Parathyroid adenoma (tissue), 2 donors: ENCODE data around the gene GABRG3.

ENCODE experiments used
- H2AFZ ChIP-seq: fragments of 300-600 bp; sonication (generic); one replicate; pipeline ENCODE4 v1.7.0; 2017; ENCODE audit warnings: antibody characterized with exemption, mild to moderate bottlenecking
- H3K27ac ChIP-seq: fragments of 300-600 bp; sonication (generic); one replicate; pipeline ENCODE4 v1.7.0; 2017
- H3K27me3 ChIP-seq: fragments of 300-600 bp; sonication (generic); one replicate; pipeline ENCODE4 v1.7.0; 2017; ENCODE audit warnings: low read length; ENCODE audit not compliant: control insufficient read depth, insufficient read depth
- H3K36me3 ChIP-seq: fragments of 300-600 bp; sonication (generic); one replicate; pipeline ENCODE4 v1.7.0; 2017; ENCODE audit warnings: low read length; ENCODE audit not compliant: control insufficient read depth, insufficient read depth
- H3K4me1 ChIP-seq: fragments of 300-600 bp; sonication (generic); one replicate; pipeline ENCODE4 v1.7.0; 2017; ENCODE audit warnings: control low read depth
- H3K4me2 ChIP-seq: fragments of 300-600 bp; sonication (generic); one replicate; pipeline ENCODE4 v1.7.0; 2017; ENCODE audit warnings: low read length
- H3K4me3 ChIP-seq: fragments of 300-600 bp; sonication (generic); one replicate; pipeline ENCODE4 v1.7.0; 2017; ENCODE audit warnings: low read depth, low read length
- H3K79me2 ChIP-seq: fragments of 300-600 bp; sonication (generic); one replicate; pipeline ENCODE4 v1.7.0; 2017; ENCODE audit warnings: control low read depth
- H3K9ac ChIP-seq: fragments of 300-600 bp; sonication (generic); one replicate; pipeline ENCODE4 v1.7.0; 2017; ENCODE audit warnings: mild to moderate bottlenecking
- H3K9me3 ChIP-seq: fragments of 300-600 bp; sonication (generic); one replicate; pipeline ENCODE4 v1.7.0; 2017; ENCODE audit warnings: low read length; ENCODE audit not compliant: control insufficient read depth
- CTCF ChIP-seq: fragments of 300-600 bp; sonication (generic); IDR thresholded peaks from one replicate; pipeline ENCODE4 v1.7.0; 2017; ENCODE audit warnings: antibody characterized with exemption, mild to moderate bottlenecking
- donor health status: primary hyperparathyroidism.

Gene GABRG3

GRCh38 chr15:27087651-27088583, 116.9 kb downstream of the GABRG3 start:
- no peaks in the 10 kb centered on the region for H3K79me2 ChIP-seq
- H3K36me3 ChIP-seq = no peaks in the 10 kb centered on the region
- H3K9me3 ChIP-seq = no peaks in the 10 kb centered on the region
- no peaks in the 10 kb centered on the region for H3K27me3 ChIP-seq
- no peaks in the 10 kb centered on the region for H3K4me1 ChIP-seq
- H3K27ac ChIP-seq = no peak overlapping the region
- H3K4me2 ChIP-seq = no peak overlapping the region
- no peak overlapping the region for H2AFZ ChIP-seq
- H3K9ac ChIP-seq = no peak overlapping the region
- H3K4me3 ChIP-seq = no peak overlapping the region
- TF ChIP-seq CTCF = no peak

- H3K27ac ChIP-seq = no peak overlapping the region
- H3K27me3 ChIP-seq = no peaks in the 10 kb centered on the region
- H3K36me3 ChIP-seq = no peaks in the 10 kb centered on the region
- TF ChIP-seq CTCF = no peak
- H3K4me3 ChIP-seq = no peak overlapping the region
- H3K4me1 ChIP-seq = no peaks in the 10 kb centered on the region
- H3K9ac ChIP-seq = no peak overlapping the region
- no peaks in the 10 kb centered on the region for H3K79me2 ChIP-seq
- no peaks in the 10 kb centered on the region for H3K9me3 ChIP-seq
- no peak overlapping the region for H3K4me2 ChIP-seq
- H2AFZ ChIP-seq = no peak overlapping the region
Measured at GRCh38 chr15:27088584-27089232, 117.7 kb downstream of the GABRG3 start.

DNA sequence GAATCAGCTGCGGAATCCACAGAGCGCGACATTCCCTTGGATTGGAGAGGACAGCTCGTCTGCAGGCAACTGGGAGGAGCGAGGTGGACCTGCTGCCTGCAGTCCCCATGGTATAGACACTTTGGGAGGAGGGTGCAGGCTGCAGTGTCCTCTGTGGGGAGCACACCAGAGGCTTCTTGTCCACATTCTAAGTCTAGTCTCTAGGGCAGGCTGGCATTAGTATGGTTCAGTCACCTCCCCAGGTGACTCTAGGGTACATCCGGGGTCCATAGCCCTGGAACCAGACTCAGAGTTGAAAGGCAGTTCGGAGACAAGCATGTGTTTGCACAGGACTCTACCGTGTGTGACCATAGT, 118.2 kb downstream of the GABRG3 start:
- TF ChIP-seq CTCF = no peak
- H3K4me2 ChIP-seq = no peak overlapping the region
- no peaks in the 10 kb centered on the region for H3K79me2 ChIP-seq
- H3K9ac ChIP-seq = no peak overlapping the region
- no peaks in the 10 kb centered on the region for H3K27me3 ChIP-seq
- no peaks in the 10 kb centered on the region for H3K36me3 ChIP-seq
- H3K4me1 ChIP-seq = no peaks in the 10 kb centered on the region
- H3K27ac ChIP-seq = no peak overlapping the region
- no peaks in the 10 kb centered on the region for H3K9me3 ChIP-seq
- H2AFZ ChIP-seq = no peak overlapping the region
- H3K4me3 ChIP-seq = no peak overlapping the region

GRCh38 chr15:27089676-27090075, 118.7 kb downstream of the GABRG3 start:
- no peak for TF ChIP-seq CTCF
- H3K9ac ChIP-seq = no peak overlapping the region

More at GRCh38 chr15:27089676-27090075, 118.7 kb downstream of the GABRG3 start:
- no peaks in the 10 kb centered on the region for H3K27me3 ChIP-seq
- H3K79me2 ChIP-seq = no peaks in the 10 kb centered on the region
- H3K9me3 ChIP-seq = no peaks in the 10 kb centered on the region
- H3K36me3 ChIP-seq = no peaks in the 10 kb centered on the region
- H3K4me3 ChIP-seq = no peak overlapping the region
- no peak overlapping the region for H2AFZ ChIP-seq
- H3K4me1 ChIP-seq = no peaks in the 10 kb centered on the region
- no peak overlapping the region for H3K27ac ChIP-seq
- no peak overlapping the region for H3K4me2 ChIP-seq
